H9 (cell line): ENCODE data around the gene CHMP4B. TPM values are rescaled to one million over a fixed set of nuclear protein-coding genes. Genes with fewer than 3 reads are reported as not detected.

Experiments
- DNase-seq: peaks from one replicate; pipeline ENCODE4 v3.0.0-alpha.2; 2017
- H2AFZ ChIP-seq: one replicate; pipeline ENCODE4 v1.6.1; 2013; ENCODE audit warnings: mild to moderate bottlenecking, low read length, control low read depth, moderate library complexity
- H2AK5ac ChIP-seq: 2 replicates; pipeline ENCODE4 v1.6.1; 2013; ENCODE audit warnings: low read length, control low read depth, mixed read lengths; ENCODE audit not compliant: insufficient read length
- H2BK120ac ChIP-seq: one replicate; pipeline ENCODE4 v1.6.1; 2013; ENCODE audit warnings: low read depth, mild to moderate bottlenecking, low read length, control low read depth, inconsistent platforms; ENCODE audit not compliant: poor library complexity, severe bottlenecking
- H2BK12ac ChIP-seq: 2 replicates; pipeline ENCODE4 v1.6.1; 2013; ENCODE audit warnings: low read length, control low read depth, mixed read lengths, low read depth; ENCODE audit not compliant: insufficient read length
- H2BK15ac ChIP-seq: 2 replicates; pipeline ENCODE4 v1.6.1; 2013; ENCODE audit warnings: low read depth, low read length, control low read depth
- H2BK20ac ChIP-seq: one replicate; pipeline ENCODE4 v1.6.1; 2013; ENCODE audit warnings: low read depth, mild to moderate bottlenecking, low read length, control low read depth, inconsistent platforms; ENCODE audit not compliant: poor library complexity, severe bottlenecking
- H2BK5ac ChIP-seq: 2 replicates; pipeline ENCODE4 v1.6.1; 2013; ENCODE audit warnings: low read length, control low read depth, mixed read lengths; ENCODE audit not compliant: insufficient read length
- H3K14ac ChIP-seq: 2 replicates; pipeline ENCODE4 v1.6.1; 2013; ENCODE audit warnings: low read length, control low read depth; ENCODE audit not compliant: insufficient read depth
- H3K18ac ChIP-seq: 2 replicates; pipeline ENCODE4 v1.6.1; 2013; ENCODE audit warnings: low read depth, mild to moderate bottlenecking, mixed read lengths, low read length, control low read depth; ENCODE audit not compliant: insufficient read length
- H3K23ac ChIP-seq: 2 replicates; pipeline ENCODE4 v1.6.1; 2013; ENCODE audit warnings: low read length, control low read depth, mixed read lengths, low read depth; ENCODE audit not compliant: insufficient read length
- H3K23me2 ChIP-seq: 2 replicates; pipeline ENCODE4 v1.6.1; 2013; ENCODE audit warnings: low read depth, mild to moderate bottlenecking, mixed read lengths, low read length, control low read depth; ENCODE audit not compliant: insufficient read length, poor library complexity, severe bottlenecking
- H3K27ac ChIP-seq: 2 replicates; pipeline ENCODE4 v1.5.1; 2013; ENCODE audit warnings: low read length, control low read depth, mixed read lengths, low read depth; ENCODE audit not compliant: insufficient read length
- H3K27me3 ChIP-seq: 2 replicates; pipeline ENCODE4 v1.6.1; 2013; ENCODE audit warnings: low read length, control low read depth, inconsistent platforms; ENCODE audit not compliant: insufficient read depth
- H3K4ac ChIP-seq: 2 replicates; pipeline ENCODE4 v1.6.1; 2013; ENCODE audit warnings: low read depth, mild to moderate bottlenecking, control low read depth, inconsistent platforms, low read length, moderate library complexity
- H3K4me1 ChIP-seq: 2 replicates; pipeline ENCODE4 v1.6.1; 2013; ENCODE audit warnings: low read length, control low read depth, inconsistent platforms; ENCODE audit not compliant: insufficient read depth
- H3K4me2 ChIP-seq: 2 replicates; pipeline ENCODE4 v1.6.1; 2013; ENCODE audit warnings: low read length, control low read depth, mixed read lengths; ENCODE audit not compliant: insufficient read length, insufficient read depth
- H3K56ac ChIP-seq: 2 replicates; pipeline ENCODE4 v1.6.1; 2013; ENCODE audit warnings: low read depth, mild to moderate bottlenecking, mixed read lengths, low read length, control low read depth; ENCODE audit not compliant: insufficient read length
- H3K79me1 ChIP-seq: 2 replicates; pipeline ENCODE4 v1.6.1; 2013; ENCODE audit warnings: low read depth, mild to moderate bottlenecking, moderate library complexity, low read length, control low read depth, inconsistent platforms; ENCODE audit not compliant: insufficient read depth, poor library complexity, severe bottlenecking
- H3K79me2 ChIP-seq: 2 replicates; pipeline ENCODE4 v1.6.1; 2013; ENCODE audit warnings: low read length, control low read depth, inconsistent platforms; ENCODE audit not compliant: insufficient read depth
- H3K9ac ChIP-seq: 2 replicates; pipeline ENCODE4 v1.6.1; 2013; ENCODE audit warnings: low read length, control low read depth, mixed read lengths; ENCODE audit not compliant: insufficient read length; ENCODE audit errors: extremely low read depth
- H3K9me3 ChIP-seq: one replicate; pipeline ENCODE4 v1.6.1; 2013; ENCODE audit warnings: low read depth, low read length, inconsistent platforms; ENCODE audit not compliant: control insufficient read depth
- H3T11ph ChIP-seq: one replicate; pipeline ENCODE4 v1.6.1; 2013; ENCODE audit warnings: mild to moderate bottlenecking, low read length, control low read depth, inconsistent platforms
- H4K20me1 ChIP-seq: one replicate; pipeline ENCODE4 v1.6.1; 2013; ENCODE audit not compliant: control insufficient read depth, insufficient read length, insufficient read depth
- H4K5ac ChIP-seq: 2 replicates; pipeline ENCODE4 v1.6.1; 2013; ENCODE audit warnings: low read depth, mild to moderate bottlenecking, mixed read lengths, low read length, control low read depth; ENCODE audit not compliant: insufficient read length
- H4K8ac ChIP-seq: replicated peaks from 2 replicates; pipeline ENCODE4 v1.6.1; 2013; ENCODE audit warnings: low read length, control low read depth, mixed read lengths, low read depth; ENCODE audit not compliant: insufficient read length
- H4K91ac ChIP-seq: 2 replicates; pipeline ENCODE4 v1.6.1; 2013; ENCODE audit warnings: low read depth, mild to moderate bottlenecking, moderate library complexity, mixed read lengths, low read length, control low read depth; ENCODE audit not compliant: insufficient read length
- H3K27ac Mint-ChIP-seq, 3 experiments: 2 replicates in 2 of 3; 3 replicates in 1 of 3; pipeline ENCODE4 v1.8.0; 2020 to 2021; ENCODE audit warnings: mixed read lengths in 3 of 3, mild to moderate bottlenecking in 1 of 3, moderate library complexity in 1 of 3
- H3K27me3 Mint-ChIP-seq: 2 replicates; pipeline ENCODE4 v1.8.0; 2021; ENCODE audit warnings: low read depth, mild to moderate bottlenecking, moderate library complexity, mixed read lengths
- H3K36me3 Mint-ChIP-seq, 3 experiments: 2 replicates in 2 of 3; 3 replicates in 1 of 3; pipeline ENCODE4 v1.8.0; 2020 to 2021; ENCODE audit warnings: low read depth in 3 of 3, mixed read lengths in 3 of 3; ENCODE audit not compliant: insufficient read depth in 1 of 3
- H3K4me1 Mint-ChIP-seq, 2 experiments: 2 replicates each; pipeline ENCODE4 v1.8.0; 2020; ENCODE audit warnings: mixed read lengths in 2 of 2
- H3K4me3 Mint-ChIP-seq, 2 experiments: 2 replicates in 1 of 2; 3 replicates in 1 of 2; pipeline ENCODE4 v1.8.0; 2020 to 2021; ENCODE audit warnings: mild to moderate bottlenecking in 2 of 2, mixed read lengths in 2 of 2, moderate library complexity in 1 of 2
- H3K9me3 Mint-ChIP-seq, 2 experiments: 2 replicates in 1 of 2; 3 replicates in 1 of 2; pipeline ENCODE4 v1.8.0; 2020; ENCODE audit warnings: mild to moderate bottlenecking in 2 of 2, mixed read lengths in 2 of 2, moderate library complexity in 1 of 2
- CTCF ChIP-seq: fragments of 200-600 bp; sonication (generic); conservative IDR thresholded peaks from 3 replicates; pipeline ENCODE4 v1.8.0; 2021; ENCODE audit warnings: antibody characterized with exemption, mild to moderate bottlenecking
- WGBS: extraction: QIAGEN DNeasy Blood & Tissue Kit; methylation state at CpG from one replicate; pipeline ENCODE4 v1.1.7; 2013; ENCODE audit warnings: missing lambda C conversion rate, low lambda C conversion rate, mixed read lengths; ENCODE audit not compliant: insufficient read length; ENCODE audit errors: extremely low coverage; 5-methylcytosine and 5-hydroxymethylcytosine counted together
- total RNA-seq: library from RNA; stranded (reverse); gene quantifications from 2 replicates; pipeline ENCODE4 v1.2.1, GENCODE V29; 2021

The CHMP4B gene
- total RNA-seq, 1 experiment from 2014 or later, result 94.9 TPM

DNA sequence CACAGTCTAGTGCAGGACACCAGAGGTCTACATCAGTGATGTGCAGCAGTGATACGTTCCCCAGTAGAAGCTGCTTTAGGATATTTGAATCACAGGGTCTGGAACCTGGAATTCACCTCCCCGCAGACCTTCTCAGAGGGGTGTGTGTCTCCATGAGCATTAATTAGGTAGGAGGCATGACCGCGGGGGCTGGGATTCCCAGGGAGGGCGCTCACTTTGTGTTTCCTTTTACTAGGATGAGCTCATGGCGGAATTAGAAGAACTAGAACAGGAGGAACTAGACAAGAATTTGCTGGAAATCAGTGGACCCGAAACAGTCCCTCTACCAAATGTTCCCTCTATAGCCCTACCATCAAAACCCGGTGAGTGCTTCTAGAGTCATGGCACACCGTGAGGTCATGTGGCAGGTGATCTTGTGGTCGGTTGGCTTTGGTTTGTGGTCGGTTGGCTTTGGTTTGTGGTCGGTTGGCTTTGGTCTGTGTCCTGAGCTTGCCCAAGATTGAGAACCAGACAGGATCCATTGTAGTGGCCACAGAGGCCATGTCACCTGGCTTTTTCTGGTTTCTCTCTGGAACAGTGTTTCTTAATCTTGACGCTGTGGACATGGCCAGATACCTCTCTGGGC lies 40.8 kb downstream of the CHMP4B start:
- H2AFZ ChIP-seq, result no peak overlapping the region

More for the DNA sequence above, 40.8 kb downstream of the CHMP4B start:
- H3K4ac ChIP-seq, result no peak overlapping the region
- DNase-seq, result no peak
- no peaks in the 10 kb centered on the region for H3K9me3 ChIP-seq
- H3K4me3 Mint-ChIP-seq, result no peak overlapping the region; a peak in 1 of 5 replicates
- no peaks in the 10 kb centered on the region; the same call in 1 of the 2 replicates for H3K79me2 ChIP-seq
- no peak overlapping the region; a peak in 1 of 7 replicates for H3K27ac Mint-ChIP-seq
- H3K18ac ChIP-seq, result no peak overlapping the region
- H4K8ac ChIP-seq, result no peak overlapping the region
- no peak overlapping the region for H3K14ac ChIP-seq
- H3K56ac ChIP-seq, result no peak overlapping the region
- no peak overlapping the region for H2BK5ac ChIP-seq
- H2BK20ac ChIP-seq, result no peak overlapping the region
- no peak overlapping the region for H3T11ph ChIP-seq
- H3K4me1 ChIP-seq, result peaks cover 3% of the 10 kb centered on the region; the same call in 1 of the 2 replicates
- peaks cover 2% of the 10 kb centered on the region for H4K20me1 ChIP-seq
- no peak overlapping the region for H3K9ac ChIP-seq
- H3K23ac ChIP-seq, result no peak overlapping the region
- no peak overlapping the region for H4K5ac ChIP-seq
- H4K91ac ChIP-seq, result no peak overlapping the region
- TF ChIP-seq CTCF, result no peak
- H3K27ac ChIP-seq, result no peak overlapping the region
- H3K27me3 Mint-ChIP-seq, result no peaks in the 10 kb centered on the region
- H3K27me3 ChIP-seq, result no peaks in the 10 kb centered on the region
- H2AK5ac ChIP-seq, result no peak overlapping the region
- H2BK12ac ChIP-seq, result no peak overlapping the region
- no CpG with 5 or more reads among the region's 13 CpGs for WGBS
- H3K9me3 Mint-ChIP-seq, result no peaks in the 10 kb centered on the region
- H3K23me2 ChIP-seq, result no peaks in the 10 kb centered on the region
- H3K79me1 ChIP-seq, result no peaks in the 10 kb centered on the region
- no peak overlapping the region for H2BK15ac ChIP-seq
- H3K4me1 Mint-ChIP-seq, result peaks cover 7 to 8% of the 10 kb centered on the region in 2 experiments
- H3K4me2 ChIP-seq, result no peak overlapping the region
- no peak overlapping the region for H2BK120ac ChIP-seq
- peaks cover 19 to 78% (median 46%) of the 10 kb centered on the region in 3 experiments for H3K36me3 Mint-ChIP-seq
